Mesenchymal stem cell (in vitro differentiated cells and primary cell): ENCODE data around the gene MBD4.

Source experiments
- DNase-seq: peaks from one replicate; pipeline ENCODE4 v3.0.0-alpha.2; 2013
- H2AFZ ChIP-seq: one replicate; pipeline ENCODE4 v1.6.1; 2013; ENCODE audit warnings: low read depth, mild to moderate bottlenecking, control low read depth, inconsistent platforms, low read length, moderate library complexity
- H2AK5ac ChIP-seq: 2 replicates; pipeline ENCODE4 v1.6.1; 2013; ENCODE audit warnings: low read length, moderate library complexity, mild to moderate bottlenecking, inconsistent platforms; ENCODE audit not compliant: severe bottlenecking
- H2BK120ac ChIP-seq: one replicate; pipeline ENCODE4 v1.6.1; 2013; ENCODE audit warnings: low read depth, mild to moderate bottlenecking, inconsistent platforms, low read length, moderate library complexity
- H2BK12ac ChIP-seq, 2 experiments: one replicate each; pipeline ENCODE4 v1.6.1; 2013; ENCODE audit warnings: inconsistent platforms in 2 of 2, low read length in 2 of 2, mild to moderate bottlenecking in 2 of 2, moderate library complexity in 2 of 2, control low read depth in 1 of 2
- H2BK15ac ChIP-seq: one replicate; pipeline ENCODE4 v1.6.1; 2013; ENCODE audit warnings: mild to moderate bottlenecking, low read depth, inconsistent platforms; ENCODE audit not compliant: poor library complexity, severe bottlenecking
- H2BK5ac ChIP-seq: 2 replicates; pipeline ENCODE4 v1.6.1; 2013; ENCODE audit warnings: low read depth, mild to moderate bottlenecking, low read length, control low read depth, inconsistent platforms; ENCODE audit not compliant: poor library complexity, severe bottlenecking
- H3K14ac ChIP-seq, 2 experiments: one replicate each; pipeline ENCODE4 v1.6.1; 2013; ENCODE audit warnings: inconsistent platforms in 2 of 2, low read length in 2 of 2, control low read depth in 1 of 2, mild to moderate bottlenecking in 1 of 2, moderate library complexity in 1 of 2
- H3K18ac ChIP-seq, 2 experiments: one replicate each; pipeline ENCODE4 v1.6.1; 2013; ENCODE audit warnings: inconsistent platforms in 2 of 2, low read length in 2 of 2, control low read depth in 1 of 2, low read depth in 1 of 2, mild to moderate bottlenecking in 1 of 2
- H3K23ac ChIP-seq, 2 experiments: one replicate each; pipeline ENCODE4 v1.6.1; 2013; ENCODE audit warnings: inconsistent platforms in 2 of 2, low read length in 2 of 2, mild to moderate bottlenecking in 2 of 2, moderate library complexity in 2 of 2, control low read depth in 1 of 2
- H3K27ac ChIP-seq: 2 replicates; pipeline ENCODE4 v1.5.1; 2013; ENCODE audit warnings: mild to moderate bottlenecking, moderate library complexity, low read length, control low read depth, inconsistent platforms; ENCODE audit not compliant: poor library complexity, severe bottlenecking
- H3K27me3 ChIP-seq, 2 experiments: 2 replicates each; pipeline versions ENCODE4 v1.6.1 to v1.7.0; 2013; ENCODE audit warnings: low read length in 2 of 2, mild to moderate bottlenecking in 2 of 2, moderate library complexity in 2 of 2, control low read depth in 1 of 2, inconsistent platforms in 1 of 2; ENCODE audit not compliant: control insufficient read depth in 1 of 2, insufficient read depth in 1 of 2
- H3K36me3 ChIP-seq, 2 experiments: 2 replicates each; pipeline versions ENCODE4 v1.6.1 to v1.7.0; 2013; ENCODE audit warnings: low read length in 2 of 2, control low read depth in 1 of 2, inconsistent platforms in 1 of 2, low read depth in 1 of 2, mild to moderate bottlenecking in 1 of 2; ENCODE audit not compliant: insufficient read depth in 2 of 2, control insufficient read depth in 1 of 2
- H3K4ac ChIP-seq, 2 experiments: one replicate each; pipeline ENCODE4 v1.6.1; 2013; ENCODE audit warnings: inconsistent platforms in 2 of 2, low read length in 2 of 2, mild to moderate bottlenecking in 2 of 2, moderate library complexity in 2 of 2, control low read depth in 1 of 2, low read depth in 1 of 2
- H3K4me1 ChIP-seq: 2 replicates; pipeline ENCODE4 v1.6.1; 2013; ENCODE audit warnings: low read depth, low read length, control low read depth; ENCODE audit not compliant: control insufficient read depth, insufficient read depth
- H3K4me2 ChIP-seq: 2 replicates; pipeline ENCODE4 v1.6.1; 2013; ENCODE audit warnings: low read length, mild to moderate bottlenecking, inconsistent platforms; ENCODE audit not compliant: poor library complexity, severe bottlenecking
- H3K4me3 ChIP-seq, 2 experiments: 2 replicates each; pipeline versions ENCODE4 v1.5.1 to v1.7.0; 2013; ENCODE audit warnings: low read length in 2 of 2, mild to moderate bottlenecking in 2 of 2, control low read depth in 1 of 2, low read depth in 1 of 2; ENCODE audit not compliant: insufficient read depth in 1 of 2
- H3K79me1 ChIP-seq: replicated peaks from 2 replicates; pipeline ENCODE4 v1.6.1; 2013; ENCODE audit warnings: mild to moderate bottlenecking, control low read depth, low read length, inconsistent platforms; ENCODE audit not compliant: poor library complexity, severe bottlenecking
- H3K9ac ChIP-seq: 2 replicates; pipeline ENCODE4 v1.7.0; 2013; ENCODE audit warnings: mild to moderate bottlenecking, low read length, moderate library complexity
- H3K9me3 ChIP-seq: 2 replicates; pipeline ENCODE4 v1.7.0; 2013; ENCODE audit warnings: mild to moderate bottlenecking, low read length; ENCODE audit not compliant: control insufficient read depth
- H4K8ac ChIP-seq: one replicate; pipeline ENCODE4 v1.6.1; 2013; ENCODE audit warnings: inconsistent platforms, mild to moderate bottlenecking, low read length, moderate library complexity
- H4K91ac ChIP-seq: one replicate; pipeline ENCODE4 v1.6.1; 2013; ENCODE audit warnings: mild to moderate bottlenecking, low read length, inconsistent platforms
- WGBS: methylation state at CpG from one replicate; pipeline ENCODE4 v1.1.7; 2013; ENCODE audit warnings: mixed read lengths; 5-methylcytosine and 5-hydroxymethylcytosine counted together

MBD4 gene

GRCh38 chr3:129475863-129476262 lies 36.1 kb upstream of the MBD4 start:
- Histone ChIP-seq H3K4me1 (peaks cover 2% of the 10 kb centered on the region), H3K14ac (no peak overlapping the region), H2BK5ac (no peak overlapping the region), H3K9me3 (no peaks in the 10 kb centered on the region), H3K4me3 (no peak overlapping the region), H2BK12ac (no peak overlapping the region), H2AK5ac (no peak overlapping the region), H3K27ac (no peak overlapping the region), H3K23ac (no peak overlapping the region), H2BK15ac (no peak overlapping the region), H3K79me1 (peaks cover 3% of the 10 kb centered on the region), H4K8ac (no peak overlapping the region), H3K9ac (no peak overlapping the region), H3K4ac (no peak overlapping the region), H3K18ac (no peak overlapping the region), H2BK120ac (no peak overlapping the region), H2AFZ (no peak overlapping the region), H3K27me3 (no peaks in the 10 kb centered on the region), H3K4me2 (no peak overlapping the region), H4K91ac (no peak overlapping the region), H3K36me3 (peaks cover 35 to 68% of the 10 kb centered on the region in 2 experiments)
- WGBS, result 100% methylated on average over 3 of the region's 3 CpGs
- no peak for DNase-seq

GRCh38 chr3:129474984-129475804 lies 35.4 kb upstream of the MBD4 start:
- Histone ChIP-seq H3K27me3 (no peaks in the 10 kb centered on the region), H2BK5ac (no peak overlapping the region), H2AFZ (no peak overlapping the region), H4K8ac (no peak overlapping the region), H3K18ac (no peak overlapping the region), H3K79me1 (peaks cover 3% of the 10 kb centered on the region), H2BK15ac (no peak overlapping the region), H3K27ac (no peak overlapping the region), H3K23ac (no peak overlapping the region), H2BK120ac (no peak overlapping the region), H4K91ac (no peak overlapping the region), H3K36me3 (peaks cover 31 to 64% of the 10 kb centered on the region in 2 experiments), H2AK5ac (no peak overlapping the region), H3K4ac (no peak overlapping the region), H2BK12ac (no peak overlapping the region), H3K9me3 (no peaks in the 10 kb centered on the region), H3K4me2 (no peak overlapping the region), H3K9ac (no peak overlapping the region), H3K4me1 (peaks cover 2% of the 10 kb centered on the region), H3K14ac (no peak overlapping the region), H3K4me3 (no peak overlapping the region)
- 94% methylated on average over 9 of the region's 10 CpGs for WGBS
- DNase-seq, result no peak

- no peak overlapping the region for H3K18ac ChIP-seq
Measured at GRCh38 chr3:129473769-129474152, 34.0 kb upstream of the MBD4 start.

DNA sequence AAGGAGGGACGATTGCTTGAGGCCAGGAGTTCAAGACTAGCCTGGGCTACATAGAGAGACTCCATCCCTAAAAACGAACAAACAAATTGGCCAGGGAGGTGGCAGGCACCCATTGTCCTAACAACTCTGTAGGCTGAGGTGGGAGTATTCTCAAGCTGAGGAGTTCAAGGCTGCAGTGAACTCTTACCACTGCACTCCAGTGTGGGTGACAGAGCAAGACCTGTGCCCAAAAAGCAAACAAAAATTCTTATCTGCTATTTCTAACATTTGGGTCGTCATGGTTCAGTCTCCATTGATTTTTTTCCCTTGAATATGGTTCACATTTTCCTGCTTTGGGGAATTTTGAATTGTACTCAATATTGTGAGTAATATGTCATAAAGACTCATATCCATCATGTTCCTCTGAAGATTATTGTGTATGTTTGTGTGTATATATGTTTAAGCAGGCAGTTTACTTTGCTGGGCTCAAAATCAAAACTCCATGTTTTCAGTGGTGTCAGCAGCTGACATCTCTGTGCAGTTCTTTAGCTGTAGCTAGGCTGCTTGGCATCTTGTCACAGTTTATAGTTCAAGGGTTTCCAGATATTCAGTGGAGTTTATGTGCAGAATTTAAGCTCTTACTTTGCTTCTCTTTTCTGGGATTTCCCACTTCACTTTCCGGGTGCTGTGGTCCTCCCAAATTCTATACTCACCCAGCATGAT lies 33.5 kb upstream of the MBD4 start:
- DNase-seq, result no peak
- Histone ChIP-seq H4K91ac (no peak overlapping the region), H2BK120ac (no peak overlapping the region), H2AFZ (no peak overlapping the region), H3K18ac (no peak overlapping the region), H3K4me2 (no peak overlapping the region), H3K36me3 (peaks cover 21 to 53% of the 10 kb centered on the region in 2 experiments), H3K4me3 (no peak overlapping the region), H3K9me3 (no peaks in the 10 kb centered on the region), H4K8ac (no peak overlapping the region), H3K27ac (no peak overlapping the region), H2BK15ac (no peak overlapping the region), H3K27me3 (no peaks in the 10 kb centered on the region), H3K4ac (no peak overlapping the region), H2AK5ac (no peak overlapping the region), H2BK12ac (no peak overlapping the region), H3K4me1 (peaks cover 2% of the 10 kb centered on the region), H2BK5ac (no peak overlapping the region), H3K79me1 (peaks cover 2% of the 10 kb centered on the region), H3K9ac (no peak overlapping the region), H3K14ac (no peak overlapping the region), H3K23ac (no peak overlapping the region)
- WGBS, result 98% methylated on average over 4 of the region's 4 CpGs

More at GRCh38 chr3:129473769-129474152, 34.0 kb upstream of the MBD4 start:
- Histone ChIP-seq H2BK15ac (no peak overlapping the region), H3K4me1 (peaks cover 2% of the 10 kb centered on the region), H2BK120ac (no peak overlapping the region), H3K36me3 (peaks cover 21 to 59% of the 10 kb centered on the region in 2 experiments), H3K4me3 (no peak overlapping the region), H3K4me2 (no peak overlapping the region), H2BK12ac (no peak overlapping the region), H4K8ac (no peak overlapping the region), H2AK5ac (no peak overlapping the region), H3K9ac (no peak overlapping the region), H3K27ac (no peak overlapping the region), H2AFZ (no peak overlapping the region), H3K27me3 (no peaks in the 10 kb centered on the region), H3K4ac (no peak overlapping the region), H4K91ac (no peak overlapping the region), H3K79me1 (peaks cover 2% of the 10 kb centered on the region), H2BK5ac (no peak overlapping the region), H3K9me3 (no peaks in the 10 kb centered on the region), H3K23ac (no peak overlapping the region), H3K14ac (no peak overlapping the region)
- DNase-seq, result no peak
- 73% methylated on average over 4 of the region's 4 CpGs for WGBS
